HCT116 (cell line): ENCODE measurements around the gene FN3KRP. TPM values are rescaled to one million over a fixed set of nuclear protein-coding genes. Genes with fewer than 3 reads are reported as not detected.
A peak's percentile ranks its signal among the peaks of the same experiment; 100 is the strongest.

ENCODE experiments used
- ATAC-seq: fragments of 200-7000 bp; cut with Tn5 transposase; 2 replicates; pipeline ENCODE4 v1.9.1; 2020; ENCODE audit warnings: mild to moderate bottlenecking, moderate library complexity
- BruUV-seq: library from RNA; stranded (reverse); fragments of 400-500 nt; replicated peaks from 2 replicates; lab custom pipeline; 2021; lab: Mats Ljungman, UMichigan
- CTCF ChIA-PET: fragments of 300-600 bp; sonication (Branson Sonifier 250); formaldehyde crosslinking; loops from one replicate; lab custom pipeline; 2021; ENCODE audit warnings: antibody characterized with exemption; lab: Charles Lee
- POLR2A ChIA-PET: fragments of 300-600, 350-600 bp; sonication (Branson Sonifier 250); formaldehyde crosslinking; loops from one replicate; lab custom pipeline; 2021; ENCODE audit warnings: antibody characterized with exemption; lab: Charles Lee
- RAD21 ChIA-PET, 2 experiments: fragments of 300-600 bp; sonication (Branson Sonifier 250); formaldehyde crosslinking; loops; one replicate each; lab custom pipeline; 2023; ENCODE audit warnings: low total read pairs in 2 of 2; ENCODE audit not compliant: uncharacterized antibody in 2 of 2, unreplicated experiment in 2 of 2, low non-redundant PET in 1 of 2; lab: Charles Lee
- DNase-seq: peaks from one replicate; pipeline ENCODE4 v3.0.0-alpha.2; 2010; ENCODE audit warnings: low read depth, low spot score
- H2AFZ ChIP-seq: fragments of 200-600 bp; shearing (Covaris generic), sonication (generic); 2 replicates; pipeline ENCODE4 v1.6.1; 2017; ENCODE audit warnings: low read depth, mixed run types, mixed read lengths, antibody characterized with exemption, low read length; ENCODE audit not compliant: poor library complexity, severe bottlenecking
- H3K27ac ChIP-seq: 2 replicates; pipeline ENCODE4 v1.5.1; 2012; ENCODE audit warnings: low read depth, low read length
- H3K27me3 ChIP-seq: fragments of 200-600 bp; sonication (generic); 2 replicates; pipeline ENCODE4 v1.6.1; 2016; ENCODE audit warnings: mixed run types, low read length, mixed read lengths; ENCODE audit not compliant: insufficient read depth
- H3K36me3 ChIP-seq, 2 experiments: fragments of 200-500 bp in 1 of 2; fragments of 200-600 bp in 1 of 2; sonication (Bioruptor generic) in 1 of 2; sonication (generic) in 1 of 2; 2 replicates each; pipeline versions ENCODE4 v1.5.1 to v1.6.1; 2014 to 2016; ENCODE audit warnings: low read length in 2 of 2, inconsistent platforms in 1 of 2, mixed read lengths in 1 of 2, mixed run types in 1 of 2; ENCODE audit not compliant: insufficient read depth in 2 of 2, control insufficient read depth in 1 of 2
- H3K4me1 ChIP-seq, 2 experiments: fragments of 200-600 bp in 1 of 2; sonication (generic) in 1 of 2; 2 replicates each; pipeline versions ENCODE4 v1.5.1 to v1.6.1; 2012 to 2017; ENCODE audit warnings: low read length in 2 of 2, inconsistent platforms in 1 of 2, mild to moderate bottlenecking in 1 of 2, mixed read lengths in 1 of 2, mixed run types in 1 of 2, moderate library complexity in 1 of 2; ENCODE audit not compliant: insufficient read depth in 2 of 2, control insufficient read depth in 1 of 2
- H3K4me2 ChIP-seq: fragments of 200-600 bp; sonication (generic); 2 replicates; pipeline ENCODE4 v1.6.1; 2017; ENCODE audit warnings: mixed run types, low read length, mixed read lengths
- H3K4me3 ChIP-seq, 2 experiments: fragments of 200-600 bp in 1 of 2; sonication (generic) in 1 of 2; replicated peaks in 1 of 2; 2 replicates each; pipeline ENCODE4 v1.5.1; 2011 to 2016; ENCODE audit warnings: low read length in 2 of 2, control low read depth in 1 of 2, low read depth in 1 of 2, mild to moderate bottlenecking in 1 of 2, mixed read lengths in 1 of 2, mixed run types in 1 of 2
- H3K79me2 ChIP-seq: fragments of 200-600 bp; sonication (generic); 2 replicates; pipeline ENCODE4 v1.6.1; 2017; ENCODE audit warnings: mild to moderate bottlenecking, mixed run types, low read length, moderate library complexity, mixed read lengths; ENCODE audit not compliant: insufficient read depth
- H3K9ac ChIP-seq: fragments of 200-600 bp; sonication (generic); 2 replicates; pipeline ENCODE4 v1.6.1; 2016; ENCODE audit warnings: low read length, mixed read lengths
- H3K9me2 ChIP-seq: fragments of 200-600 bp; sonication (generic), shearing (Covaris generic); 2 replicates; pipeline ENCODE4 v1.6.1; 2017; ENCODE audit warnings: mixed run types, mild to moderate bottlenecking, moderate library complexity; ENCODE audit not compliant: insufficient read depth
- H3K9me3 ChIP-seq, 2 experiments: fragments of 200-500 bp in 1 of 2; fragments of 200-600 bp in 1 of 2; sonication (Bioruptor generic) in 1 of 2; sonication (generic) in 1 of 2; 2 replicates each; pipeline ENCODE4 v1.6.1; 2014 to 2017; ENCODE audit warnings: low read length in 2 of 2, mixed read lengths in 2 of 2, inconsistent platforms in 1 of 2, low read depth in 1 of 2, mild to moderate bottlenecking in 1 of 2, mixed run types in 1 of 2, moderate library complexity in 1 of 2; ENCODE audit not compliant: control insufficient read depth in 1 of 2, insufficient read depth in 1 of 2
- H4K20me1 ChIP-seq: fragments of 200-600 bp; sonication (generic), shearing (Covaris generic); 2 replicates; pipeline ENCODE4 v1.6.1; 2017; ENCODE audit warnings: mixed run types, mild to moderate bottlenecking, moderate library complexity; ENCODE audit not compliant: insufficient read depth
- CEBPB ChIP-seq: IDR thresholded peaks from 2 replicates; pipeline ENCODE4 v1.6.1; 2012; ENCODE audit warnings: low read depth
- EZH2 ChIP-seq: fragments of 200-600 bp; sonication (generic); IDR thresholded peaks from 2 replicates; pipeline ENCODE4 v1.6.1; 2017; ENCODE audit warnings: antibody characterized with exemption, mixed run types
- POLR2A ChIP-seq: IDR thresholded peaks from 2 replicates; pipeline ENCODE4 v1.7.0; 2011; ENCODE audit warnings: borderline replicate concordance; ENCODE audit not compliant: insufficient read depth, insufficient read length; ENCODE audit errors: extremely low read depth
- POLR2AphosphoS5 ChIP-seq: IDR thresholded peaks from 2 replicates; pipeline ENCODE4 v1.6.1; 2011; ENCODE audit warnings: mild to moderate bottlenecking, low read depth, low read length, moderate library complexity
- SP1 ChIP-seq: IDR thresholded peaks from 2 replicates; pipeline ENCODE4 v1.6.1; 2012; ENCODE audit warnings: low read depth
- TCF7L2 ChIP-seq: IDR thresholded peaks from 2 replicates; pipeline ENCODE4 v1.7.0; 2011; ENCODE audit warnings: borderline replicate concordance, inconsistent platforms; ENCODE audit not compliant: insufficient read depth, insufficient read length; ENCODE audit errors: extremely low read depth
- ZFX ChIP-seq: fragments of 450-650 bp; IDR thresholded peaks from 2 replicates; pipeline ENCODE4 v1.6.1; 2017
- intact Hi-C: fragments of 100-400 bp; cut with micrococcal nuclease; formaldehyde crosslinking; loops from 2 replicates; pipeline ENCODE4 v1.10.0; 2022
- total RNA-seq: library from RNA; stranded (reverse); gene quantifications from one replicate; pipeline ENCODE4 v1.2.1, GENCODE V29; 2021; ENCODE audit not compliant: unreplicated experiment
- TF ChIP-seq, protein P1 (sequence below): IDR thresholded peaks from 2 replicates; pipeline ENCODE4 v1.6.1; 2012

FN3KRP gene
- total RNA-seq, 1 experiment from 2014 or later = 35.2 TPM

DNA sequence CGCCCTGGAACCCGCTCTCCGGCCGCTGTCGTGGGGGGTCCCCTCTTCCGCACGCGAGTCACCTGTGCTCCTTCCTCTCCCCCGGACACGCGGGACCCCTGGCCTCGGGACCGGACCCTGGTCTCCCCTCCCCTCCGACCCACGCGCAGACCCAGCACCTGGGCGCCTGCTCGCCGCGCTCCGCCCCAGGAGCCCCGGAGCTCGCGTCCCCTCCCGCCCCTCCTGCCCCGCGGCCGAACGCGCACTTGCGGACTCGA, 18.8 kb upstream of the FN3KRP start:
- no peak for TF ChIP-seq POLR2AphosphoS5
- Histone ChIP-seq H2AFZ (no peak overlapping the region), H3K4me1 (peaks cover 7 to 11% of the 10 kb centered on the region in 2 experiments; a peak in 2 of 4 replicates), H4K20me1 (no peaks in the 10 kb centered on the region), H3K36me3 (no peaks in the 10 kb centered on the region), H3K9me2 (no peaks in the 10 kb centered on the region), H3K79me2 (no peaks in the 10 kb centered on the region), H3K9me3 (peaks cover 16 to 24% of the 10 kb centered on the region in 2 experiments; a peak in 3 of 4 replicates), H3K4me2 (peak overlapping the region; percentile 74), H3K9ac (peak overlapping the region; percentile 40), H3K27me3 (no peaks in the 10 kb centered on the region), H3K4me3 (peak overlapping the region; percentile 59 to 62), H3K27ac (no peak overlapping the region; the same call in 1 of the 2 replicates)
- BruUV-seq = no TSS peak
- POLR2A ChIA-PET = no interaction called here
- intact Hi-C loops = no loop called here
- CTCF ChIA-PET = no interaction called here
- DNase-seq (no peak), ATAC-seq (no peak)
- RAD21 ChIA-PET = no interaction called here

DNA sequence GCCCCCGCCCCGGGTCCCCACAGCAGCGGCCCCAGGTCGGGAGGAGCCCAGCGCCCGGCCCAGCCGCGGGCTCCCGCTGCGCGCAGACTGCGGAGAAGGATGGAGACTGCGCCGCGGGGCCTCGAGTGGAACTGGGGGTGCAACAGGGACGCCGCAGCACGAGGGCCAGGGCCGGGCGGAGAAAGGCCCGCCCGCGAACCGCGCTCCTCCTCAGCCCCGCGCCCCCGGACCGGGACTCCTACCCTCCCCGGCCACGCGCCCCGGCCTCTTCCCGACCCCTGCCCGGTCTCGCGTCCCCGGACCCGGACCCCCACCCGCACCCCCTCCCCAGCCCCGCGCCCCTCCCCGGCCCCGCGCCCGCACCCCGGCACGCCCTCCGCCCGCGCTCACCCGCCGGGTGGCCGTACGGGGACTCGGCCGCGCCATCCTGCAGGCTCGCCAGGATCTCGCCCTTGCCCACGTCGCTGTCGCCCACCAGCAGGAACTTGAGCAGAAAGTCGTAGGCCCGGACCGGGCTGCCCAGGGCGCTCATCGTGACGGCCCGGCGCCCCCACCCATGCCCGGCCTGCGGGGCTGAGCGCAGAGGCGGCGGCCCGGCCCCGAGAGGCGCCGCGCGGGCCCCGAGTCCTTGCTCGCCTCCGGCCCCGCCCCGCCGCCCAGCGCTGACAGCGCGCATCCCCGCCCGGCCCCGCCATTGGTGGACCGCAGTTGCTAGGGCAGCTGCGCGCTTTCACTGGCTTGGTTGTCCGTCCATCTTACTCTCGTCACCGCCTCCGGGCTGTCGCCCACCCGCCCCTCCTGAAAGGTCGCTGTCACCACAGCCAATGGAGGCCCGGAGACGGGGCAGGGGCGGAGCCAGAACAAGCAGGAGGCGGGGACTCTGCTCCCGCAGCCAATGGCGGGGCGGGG, 18.2 kb upstream of the FN3KRP start, which contains the start of gene RAB40B:
RAB40B (minus strand) TSS at position 634 of the 909 bp plus-strand sequence; CDS start at position 532, 102 bp downstream.
- BruUV-seq = no TSS peak
- H3K27ac ChIP-seq = peak within 1 kb of the TSS; percentile 21; the same call in 1 of the 2 replicates
- DNase-seq (peak; percentile 98), ATAC-seq (peak; percentile 98)
- peaks cover 16 to 23% of the 10 kb centered on the region in 2 experiments; a peak in 3 of 4 replicates for H3K9me3 ChIP-seq
- H2AFZ ChIP-seq = no peak within 1 kb of the TSS
- no peaks in the 10 kb centered on the region for H3K36me3 ChIP-seq
- peak within 1 kb of the TSS; percentile 62 for H3K9ac ChIP-seq
- ChIA-PET RAD21 (no interaction called here), POLR2A (no interaction called here), CTCF (interaction anchor here (0.7 kb wide), 1 partner anchor 1498 kb away, joined by 3 read pairs; no protein-coding TSS in a partner anchor)
- no peaks in the 10 kb centered on the region for H3K9me2 ChIP-seq
- no peaks in the 10 kb centered on the region for H4K20me1 ChIP-seq
- peak within 1 kb of the TSS; percentile 74 for H3K4me2 ChIP-seq
- H3K79me2 ChIP-seq = no peaks in the 10 kb centered on the region
- peak; percentile 98 for TF ChIP-seq SP1
- TF ChIP-seq, protein P1, sequence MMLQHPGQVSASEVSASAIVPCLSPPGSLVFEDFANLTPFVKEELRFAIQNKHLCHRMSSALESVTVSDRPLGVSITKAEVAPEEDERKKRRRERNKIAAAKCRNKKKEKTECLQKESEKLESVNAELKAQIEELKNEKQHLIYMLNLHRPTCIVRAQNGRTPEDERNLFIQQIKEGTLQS = no peak
- no peak for TF ChIP-seq CEBPB
- TF ChIP-seq POLR2A = no peak
- peak; percentile 71 for TF ChIP-seq POLR2AphosphoS5
- no peak for TF ChIP-seq EZH2
- TF ChIP-seq ZFX = peak; percentile 66; the same call in 1 of the 2 replicates
- TF ChIP-seq TCF7L2 = no peak
- peak within 1 kb of the TSS; percentile 59 to 62 for H3K4me3 ChIP-seq
- peaks cover 7 to 11% of the 10 kb centered on the region in 2 experiments; a peak in 2 of 4 replicates for H3K4me1 ChIP-seq
- H3K27me3 ChIP-seq = no peaks in the 10 kb centered on the region
- intact Hi-C loops = no loop called here
